Esophagus muscularis mucosa (tissue), 4 donors: ENCODE data around the gene GARIN1A. TPM values are rescaled to one million over a fixed set of nuclear protein-coding genes. Genes with fewer than 3 reads are reported as not detected.
A peak's percentile ranks its signal among the peaks of the same experiment; 100 is the strongest.

Experiments used
- DNase-seq: peaks from one replicate; pipeline ENCODE4 v3.0.0-alpha.2; 2017; ENCODE audit errors: extremely low spot score
- H3K27ac ChIP-seq, 4 donors: fragments of 200-600 bp; sonication (generic); replicated peaks in 1 of 4; 1 replicate in 3 of 4; 2 replicates in 1 of 4; pipeline ENCODE4 v1.5.1; 2016 to 2019; ENCODE audit warnings: mild to moderate bottlenecking in 1 of 4
- H3K27me3 ChIP-seq, 4 donors: fragments of 200-600 bp; sonication (generic); one replicate each; pipeline versions ENCODE4 v1.5.1 to v1.6.0; 2016 to 2019
- H3K36me3 ChIP-seq, 4 donors: fragments of 200-600 bp; sonication (generic); one replicate each; pipeline ENCODE4 v1.5.1; 2016 to 2019
- H3K4me1 ChIP-seq, 4 donors: fragments of 200-600 bp; sonication (generic); one replicate each; pipeline ENCODE4 v1.5.1; 2016 to 2019
- H3K4me3 ChIP-seq, 4 donors: fragments of 200-600 bp; sonication (generic); 1 replicate in 2 of 4; 2 replicates in 2 of 4; pipeline ENCODE4 v1.5.1; 2016 to 2019; ENCODE audit warnings: mild to moderate bottlenecking in 4 of 4, moderate library complexity in 1 of 4
- H3K9me3 ChIP-seq, 4 donors: fragments of 200-600 bp; sonication (generic); 1 replicate in 3 of 4; 2 replicates in 1 of 4; pipeline ENCODE4 v1.5.1; 2016 to 2019
- EP300 ChIP-seq: sonication (generic); formaldehyde crosslinking; IDR thresholded peaks from one replicate; pipeline ENCODE4 v1.6.1; 2017; ENCODE audit warnings: antibody characterized with exemption
- POLR2A ChIP-seq: fragments of 450-650 bp; IDR thresholded peaks from one replicate; pipeline ENCODE4 v1.6.1; 2017; ENCODE audit warnings: antibody characterized with exemption, moderate library complexity, mild to moderate bottlenecking, low read depth
- POLR2AphosphoS5 ChIP-seq, 2 donors: sonication (generic); formaldehyde crosslinking; IDR thresholded peaks; one replicate each; pipeline ENCODE4 v1.6.1; 2017; ENCODE audit warnings: antibody characterized with exemption in 2 of 2
- WGBS: methylation state at CpG from one replicate; pipeline ENCODE4 v1.1.5; 2018; 5-methylcytosine and 5-hydroxymethylcytosine counted together
- intact Hi-C: fragments of 100-400 bp; cut with DNase I; formaldehyde crosslinking; loops from one replicate; pipeline ENCODE4 v1.15.1; 2023
- total RNA-seq, 4 donors: library from RNA; depleted of rRNA; stranded (reverse); fragments of >200 nt; gene quantifications; one replicate each; pipeline versions ENCODE4 v1.1.0 to v1.2.1, GENCODE V29; 2016
- TF ChIP-seq, protein P1 (sequence below), 3 experiments: fragments of 200-600 bp in 2 of 3; fragments of 450-650 bp in 1 of 3; sonication (generic) in 2 of 3; IDR thresholded peaks; one replicate each; pipeline ENCODE4 v1.5.1; 2017 to 2019; ENCODE audit warnings: antibody characterized with exemption in 3 of 3, mild to moderate bottlenecking in 2 of 3, moderate library complexity in 1 of 3

Gene GARIN1A
- total RNA-seq, 4 donors from 2014 or later, result under 0.01 to 2.9 (median 0.94) TPM

GRCh38 chr7:128697302-128697905 is 25.3 kb downstream of the GARIN1A start:
- DNase-seq, result no peak
- peaks cover 8 to 10% (median 9%) of the 10 kb centered on the region in 4 donors for H3K4me1 ChIP-seq
- H3K27ac ChIP-seq, result no peak overlapping the region
- intact Hi-C loops, result no loop called here
- 2% methylated on average over 32 of the region's 37 CpGs for WGBS
- H3K36me3 ChIP-seq, result no peaks in the 10 kb centered on the region
- TF ChIP-seq, protein P1, sequence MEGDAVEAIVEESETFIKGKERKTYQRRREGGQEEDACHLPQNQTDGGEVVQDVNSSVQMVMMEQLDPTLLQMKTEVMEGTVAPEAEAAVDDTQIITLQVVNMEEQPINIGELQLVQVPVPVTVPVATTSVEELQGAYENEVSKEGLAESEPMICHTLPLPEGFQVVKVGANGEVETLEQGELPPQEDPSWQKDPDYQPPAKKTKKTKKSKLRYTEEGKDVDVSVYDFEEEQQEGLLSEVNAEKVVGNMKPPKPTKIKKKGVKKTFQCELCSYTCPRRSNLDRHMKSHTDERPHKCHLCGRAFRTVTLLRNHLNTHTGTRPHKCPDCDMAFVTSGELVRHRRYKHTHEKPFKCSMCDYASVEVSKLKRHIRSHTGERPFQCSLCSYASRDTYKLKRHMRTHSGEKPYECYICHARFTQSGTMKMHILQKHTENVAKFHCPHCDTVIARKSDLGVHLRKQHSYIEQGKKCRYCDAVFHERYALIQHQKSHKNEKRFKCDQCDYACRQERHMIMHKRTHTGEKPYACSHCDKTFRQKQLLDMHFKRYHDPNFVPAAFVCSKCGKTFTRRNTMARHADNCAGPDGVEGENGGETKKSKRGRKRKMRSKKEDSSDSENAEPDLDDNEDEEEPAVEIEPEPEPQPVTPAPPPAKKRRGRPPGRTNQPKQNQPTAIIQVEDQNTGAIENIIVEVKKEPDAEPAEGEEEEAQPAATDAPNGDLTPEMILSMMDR (IDR thresholded peaks at IDR 0.05), result peak in 1 of 3 experiments; percentile 19
- no peak for TF ChIP-seq POLR2AphosphoS5 (IDR thresholded peaks at IDR 0.05)
- peak overlapping the region; percentile 38 to 56 (median 45) for H3K4me3 ChIP-seq
- H3K27me3 ChIP-seq, result peaks cover 0 to 59% (median 24%) of the 10 kb centered on the region in 4 donors
- H3K9me3 ChIP-seq, result no peaks in the 10 kb centered on the region

GRCh38 chr7:128699196-128699712 is 27.2 kb downstream of the GARIN1A start:
- H3K4me1 ChIP-seq, result peaks cover 8 to 10% (median 9%) of the 10 kb centered on the region in 4 donors
- TF ChIP-seq POLR2A (no peak), POLR2AphosphoS5 (IDR thresholded peaks at IDR 0.05) (no peak), EP300 (no peak)
- TF ChIP-seq, protein P1 (IDR thresholded peaks at IDR 0.05), result no peak
- intact Hi-C loops, result no loop called here
- 92% methylated on average over 3 of the region's 3 CpGs for WGBS
- H3K27ac ChIP-seq, result no peak overlapping the region
- H3K27me3 ChIP-seq, result peaks cover 0 to 59% (median 24%) of the 10 kb centered on the region in 4 donors
- H3K36me3 ChIP-seq, result no peaks in the 10 kb centered on the region
- DNase-seq, result no peak
- H3K9me3 ChIP-seq, result no peaks in the 10 kb centered on the region
- no peak overlapping the region for H3K4me3 ChIP-seq

- no peak for DNase-seq
- TF ChIP-seq, protein P1 (IDR thresholded peaks at IDR 0.05), result no peak
- no peak for TF ChIP-seq POLR2A
- no peak for TF ChIP-seq EP300
- no peak for TF ChIP-seq POLR2AphosphoS5 (IDR thresholded peaks at IDR 0.05)
- Histone ChIP-seq H3K9me3 (no peaks in the 10 kb centered on the region), H3K27me3 (peaks cover 0 to 58% (median 24%) of the 10 kb centered on the region in 4 donors), H3K4me1 (peaks cover 8 to 10% (median 9%) of the 10 kb centered on the region in 4 donors), H3K27ac (no peak overlapping the region), H3K36me3 (no peaks in the 10 kb centered on the region), H3K4me3 (no peak overlapping the region)
- intact Hi-C loops, result no loop called here
- WGBS, result 71% methylated on average over 1 of the region's 1 CpG
Observed at GRCh38 chr7:128699895-128700294, 27.8 kb downstream of the GARIN1A start.

GRCh38 chr7:128701062-128701785 is 29.1 kb downstream of the GARIN1A start:
- H3K4me1 ChIP-seq, result peaks cover 8 to 10% (median 9%) of the 10 kb centered on the region in 4 donors
- no peaks in the 10 kb centered on the region for H3K9me3 ChIP-seq
- no peak overlapping the region for H3K27ac ChIP-seq
- peaks cover 0 to 48% (median 24%) of the 10 kb centered on the region in 4 donors for H3K27me3 ChIP-seq
- DNase-seq, result no peak
- H3K36me3 ChIP-seq, result no peaks in the 10 kb centered on the region
- H3K4me3 ChIP-seq, result no peak overlapping the region
- intact Hi-C loops, result no loop called here
- TF ChIP-seq EP300 (no peak), POLR2AphosphoS5 (IDR thresholded peaks at IDR 0.05) (no peak), POLR2A (no peak)
- TF ChIP-seq, protein P1 (IDR thresholded peaks at IDR 0.05), result no peak
- WGBS, result 80% methylated on average over 6 of the region's 6 CpGs
